Neural cell (in vitro differentiated cells): ENCODE measurements around the gene PRAME. TPM values are rescaled to one million over a fixed set of nuclear protein-coding genes. Genes with fewer than 3 reads are reported as not detected.

ENCODE experiments used
- polyA plus RNA-seq: library from polyadenylated mRNA; depleted of rRNA; stranded (reverse); fragments of >200 nt; gene quantifications from 2 replicates; pipeline ENCODE4 v1.2.3, GENCODE V29; 2014
- small RNA-seq, 3 experiments: library from RNA; depleted of rRNA; stranded (forward); fragments of <200 nt; gene quantifications; one replicate each; pipeline ENCODE3, GENCODE V24; 2012

The PRAME gene
- polyA plus RNA-seq, 1 donor from 2014 or later: not detected

Small RNA genes lying within 50 kb of the gene (small RNA-seq; reads per million reads assigned to genes)
- 0 reads per million in 3 experiments for gene IGLV2-34

Other genes with a start within 250 kb of the PRAME start
- 0.98 and 2.3 TPM in 2 replicates for gene ZNF280B, start 50.5 kb downstream of the PRAME start, polyA plus RNA-seq
- gene ZNF280A, start 39.0 kb downstream of the PRAME start, polyA plus RNA-seq: not detected in 2 replicates
- gene GGTLC2, start 85.3 kb upstream of the PRAME start, polyA plus RNA-seq: not detected in 2 replicates